Limb (tissue), 2 donors: ENCODE data around the gene LGALS12.

Source experiments
- DNase-seq, 2 donors: peaks; one replicate each; pipeline ENCODE4 v3.0.0-alpha.2; 2016; ENCODE audit errors: extremely low spot score in 2 of 2

LGALS12 gene

DNA sequence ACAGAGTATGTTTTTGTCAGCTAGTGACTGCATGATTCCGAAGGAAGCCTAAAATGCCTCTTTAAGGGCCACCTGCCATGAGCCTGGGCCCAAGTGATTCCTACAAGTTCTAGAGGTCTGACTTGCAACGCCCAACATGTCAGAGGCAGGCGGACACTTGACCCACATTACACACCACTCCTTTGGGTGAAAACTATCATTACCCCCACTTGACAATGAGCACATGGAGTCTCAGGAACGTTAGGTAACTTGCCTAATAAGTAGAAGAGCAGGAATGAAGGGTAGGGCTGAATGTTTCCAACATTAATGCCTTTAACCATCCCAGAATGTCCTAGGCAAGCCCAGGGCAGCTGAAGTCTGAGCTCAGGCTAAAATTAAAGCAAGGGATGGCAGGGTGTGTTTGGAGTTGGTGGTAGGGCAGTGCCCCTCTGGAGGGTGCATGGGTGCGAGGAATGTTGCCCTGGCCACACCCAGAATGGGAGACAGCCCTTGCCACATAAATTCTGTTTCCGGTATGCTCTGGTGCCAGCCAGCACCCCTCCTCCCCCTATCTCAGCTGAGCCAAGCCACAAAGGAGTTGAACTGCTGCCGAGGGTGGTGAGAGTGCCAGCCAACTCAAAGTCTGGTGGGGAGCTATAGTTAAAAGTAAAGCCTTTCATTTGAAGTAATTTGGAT, 54.8 kb downstream of the LGALS12 start:
- DNase-seq, result peak in 1 of 2 donors; percentile 50

DNA sequence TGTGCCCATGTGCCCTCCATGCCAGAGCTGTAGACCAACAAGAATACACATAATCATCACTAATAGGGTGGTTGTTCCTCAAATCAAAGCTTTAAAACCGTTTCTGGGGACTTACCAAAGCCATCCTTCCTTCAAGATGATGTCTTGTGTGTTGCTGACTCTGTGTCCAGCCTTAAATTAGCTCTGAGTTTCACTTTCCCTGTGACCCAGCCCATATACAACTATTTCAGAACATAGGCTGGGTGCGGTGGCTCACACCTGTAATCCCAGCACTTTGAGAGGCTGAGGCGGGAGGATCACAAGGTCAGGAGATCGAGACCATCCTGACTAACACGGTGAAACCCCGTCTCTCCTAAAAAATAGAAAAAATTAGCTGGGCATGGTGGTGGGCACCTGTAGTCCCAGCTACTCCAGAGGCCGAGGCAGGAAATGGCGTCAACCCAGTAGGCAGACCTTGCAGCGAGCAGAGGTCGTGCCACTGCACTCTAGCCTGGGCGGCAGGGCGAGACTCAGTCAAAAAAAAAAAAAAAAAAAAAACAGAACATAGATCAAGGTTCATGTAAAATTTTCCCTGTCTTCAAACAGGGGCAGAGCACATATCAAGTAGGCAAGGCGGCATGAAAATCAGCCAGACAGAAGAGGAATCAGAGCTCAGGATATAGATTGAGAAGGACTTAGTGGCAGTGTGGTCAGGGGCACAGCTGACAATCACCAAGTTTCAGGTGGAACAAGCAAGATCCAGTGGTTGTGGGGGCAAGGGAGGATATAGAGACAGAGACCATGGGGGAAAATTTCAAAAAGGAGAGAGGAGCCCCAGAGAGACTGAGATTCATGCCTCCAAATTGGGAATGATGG, 57.5 kb downstream of the LGALS12 start, which contains the start of gene PLAAT2:
PLAAT2 (minus strand) TSS at position 179 of the 855 bp plus-strand sequence; CDS start at position 124, 55 bp downstream.
- DNase-seq, result no peak

DNA sequence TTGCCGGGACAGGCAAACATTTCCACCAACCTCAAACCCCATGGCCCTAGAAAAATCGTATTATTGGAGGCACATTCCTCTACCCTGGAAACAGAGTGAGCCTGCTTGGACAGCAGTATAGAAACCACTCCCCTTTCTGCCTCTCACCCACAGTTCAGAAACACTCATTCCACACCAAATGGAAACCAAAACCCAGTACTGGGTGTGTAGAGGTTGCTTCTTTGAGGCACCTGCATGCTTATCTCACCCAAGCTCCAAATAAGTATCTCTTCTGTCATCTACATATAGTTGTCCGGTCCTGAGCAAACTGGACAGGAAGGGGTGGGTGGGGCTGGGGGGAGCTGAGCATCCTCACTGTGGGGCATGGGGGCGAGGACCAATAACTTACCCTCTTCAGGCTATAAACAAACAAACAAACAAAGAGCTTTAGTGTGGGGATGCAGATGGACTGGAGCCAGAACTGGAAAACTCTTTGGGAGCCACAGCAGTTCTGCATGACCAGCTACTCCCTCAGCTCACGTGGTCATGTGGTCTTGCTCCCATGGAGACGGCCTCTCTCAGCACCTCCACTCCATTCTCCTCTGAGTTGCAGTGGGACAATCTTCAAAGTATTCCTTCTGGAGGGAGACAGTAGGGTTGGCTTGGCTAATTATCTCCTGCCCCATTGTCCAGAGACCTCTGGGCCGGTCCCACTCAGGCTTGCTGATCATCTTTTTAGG, 58.3 kb downstream of the LGALS12 start:
- no peak for DNase-seq

DNA sequence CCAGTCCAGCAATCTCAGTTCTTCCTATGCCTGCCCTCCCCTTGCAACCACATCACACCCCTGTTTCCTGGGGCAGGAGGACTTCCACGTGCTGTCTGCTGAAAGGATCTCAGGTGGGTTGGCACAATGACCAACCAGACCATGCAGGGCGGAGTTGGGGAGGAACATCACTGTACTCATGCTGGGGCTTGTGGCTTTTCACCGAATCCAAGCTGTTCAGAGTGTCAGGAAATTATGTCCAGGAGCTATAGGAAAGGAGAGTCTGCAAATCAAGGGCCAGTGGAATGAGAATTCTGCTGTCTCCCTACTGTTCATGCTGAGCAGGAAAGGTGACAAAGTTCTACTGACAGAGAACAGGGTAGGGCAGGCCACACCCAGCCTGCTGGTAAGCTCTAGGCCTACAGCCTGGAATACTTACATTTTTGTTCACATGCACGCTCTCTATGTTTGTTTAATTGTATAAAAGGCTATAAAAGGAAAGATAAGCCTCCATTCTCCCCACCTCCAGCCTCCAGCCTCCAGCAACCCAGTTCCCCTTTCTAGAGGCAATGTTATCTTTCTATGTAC, 59.0 kb downstream of the LGALS12 start:
- no peak for DNase-seq
